ENCODE results near the gene ACBD6. TPM values are rescaled to one million over a fixed set of nuclear protein-coding genes. Genes with fewer than 3 reads are reported as not detected.

Gene ACBD6
- total RNA-seq, 1 experiment from 2014 or later, result 74.7 TPM

- no peaks in the 10 kb centered on the region for H3K27me3 Mint-ChIP-seq (ENCODE audit: insufficient read depth, unreplicated experiment)
- peak overlapping the region; percentile 70 for H3K27ac Mint-ChIP-seq (ENCODE audit: unreplicated experiment)
- H3K9me3 ChIP-seq, result no peaks in the 10 kb centered on the region
- H3K36me3 Mint-ChIP-seq (ENCODE audit: insufficient read depth, unreplicated experiment), result peaks cover 12% of the 10 kb centered on the region
- no peak overlapping the region for H3K4me3 ChIP-seq (ENCODE audit: low read depth, low read length)
- peaks cover 16% of the 10 kb centered on the region for H3K9me3 Mint-ChIP-seq (ENCODE audit: unreplicated experiment)
- intact Hi-C loops (cut with micrococcal nuclease; ENCODE audit: unreplicated experiment), result no loop called here
- H3K27me3 ChIP-seq (replicated peaks; ENCODE audit: control insufficient read depth, insufficient read depth, low read length), result no peaks in the 10 kb centered on the region
- no peak for TF ChIP-seq CTCF (IDR thresholded peaks at IDR 0.05; ENCODE audit: insufficient read depth in 1 of 2, low read depth in 1 of 2, low read length in 1 of 2, severe bottlenecking in 1 of 2, unreplicated experiment in 1 of 2)
- H3K36me3 ChIP-seq (ENCODE audit: control insufficient read depth, insufficient read depth, low read length), result no peaks in the 10 kb centered on the region
- no peak for DNase-seq
- ChIA-PET POLR2A (no interaction called here), CTCF (no interaction called here)
- H3K4me1 Mint-ChIP-seq (ENCODE audit: low read depth, unreplicated experiment), result peaks cover 71% of the 10 kb centered on the region
- BruUV-seq (replicated peaks), result no TSS peak
- H3K4me1 ChIP-seq, result peaks cover 62% of the 10 kb centered on the region
- no peak overlapping the region for H3K4me3 Mint-ChIP-seq (ENCODE audit: unreplicated experiment)
These were observed 23.3 kb upstream of the ACBD6 start for GRCh38 chr1:180525715-180526039.

GRCh38 chr1:180524915-180525714, 22.7 kb upstream of the ACBD6 start:
- POLR2A ChIA-PET, result no interaction called here
- Mint-ChIP-seq H3K27ac (ENCODE audit: unreplicated experiment) (peak overlapping the region; percentile 70), H3K4me1 (ENCODE audit: low read depth, unreplicated experiment) (peaks cover 69% of the 10 kb centered on the region), H3K27me3 (ENCODE audit: insufficient read depth, unreplicated experiment) (no peaks in the 10 kb centered on the region), H3K9me3 (ENCODE audit: unreplicated experiment) (peaks cover 16% of the 10 kb centered on the region), H3K36me3 (ENCODE audit: insufficient read depth, unreplicated experiment) (peaks cover 12% of the 10 kb centered on the region), H3K4me3 (ENCODE audit: unreplicated experiment) (no peak overlapping the region)
- intact Hi-C loops (cut with micrococcal nuclease; ENCODE audit: unreplicated experiment), result no loop called here
- no peak for TF ChIP-seq CTCF (IDR thresholded peaks at IDR 0.05; ENCODE audit: insufficient read depth in 1 of 2, low read depth in 1 of 2, low read length in 1 of 2, severe bottlenecking in 1 of 2, unreplicated experiment in 1 of 2)
- Histone ChIP-seq H3K9me3 (no peaks in the 10 kb centered on the region), H3K27me3 (replicated peaks; ENCODE audit: control insufficient read depth, insufficient read depth, low read length) (no peaks in the 10 kb centered on the region), H3K36me3 (ENCODE audit: control insufficient read depth, insufficient read depth, low read length) (no peaks in the 10 kb centered on the region), H3K4me1 (peaks cover 66% of the 10 kb centered on the region), H3K4me3 (ENCODE audit: low read depth, low read length) (no peak overlapping the region)
- no TSS peak for BruUV-seq (replicated peaks)
- CTCF ChIA-PET, result no interaction called here
- DNase-seq, result no peak

- H3K4me1 ChIP-seq, result peaks cover 66% of the 10 kb centered on the region
- H3K27me3 Mint-ChIP-seq (ENCODE audit: insufficient read depth, unreplicated experiment), result no peaks in the 10 kb centered on the region
- no peak overlapping the region for H3K4me3 ChIP-seq (ENCODE audit: low read depth, low read length)
- H3K9me3 ChIP-seq, result no peaks in the 10 kb centered on the region
- H3K4me1 Mint-ChIP-seq (ENCODE audit: low read depth, unreplicated experiment), result peaks cover 74% of the 10 kb centered on the region
- H3K36me3 ChIP-seq (ENCODE audit: control insufficient read depth, insufficient read depth, low read length), result no peaks in the 10 kb centered on the region
- intact Hi-C loops (cut with micrococcal nuclease; ENCODE audit: unreplicated experiment), result no loop called here
- POLR2A ChIA-PET, result no interaction called here
- BruUV-seq (replicated peaks), result no TSS peak
- no peak for DNase-seq
- no peaks in the 10 kb centered on the region for H3K27me3 ChIP-seq (replicated peaks; ENCODE audit: control insufficient read depth, insufficient read depth, low read length)
- peak overlapping the region; percentile 70 for H3K27ac Mint-ChIP-seq (ENCODE audit: unreplicated experiment)
- H3K9me3 Mint-ChIP-seq (ENCODE audit: unreplicated experiment), result peaks cover 16% of the 10 kb centered on the region
- no peak for TF ChIP-seq CTCF (IDR thresholded peaks at IDR 0.05; ENCODE audit: insufficient read depth in 1 of 2, low read depth in 1 of 2, low read length in 1 of 2, severe bottlenecking in 1 of 2, unreplicated experiment in 1 of 2)
- no peak overlapping the region for H3K4me3 Mint-ChIP-seq (ENCODE audit: unreplicated experiment)
- peaks cover 12% of the 10 kb centered on the region for H3K36me3 Mint-ChIP-seq (ENCODE audit: insufficient read depth, unreplicated experiment)
- CTCF ChIA-PET, result no interaction called here
These were observed 22.0 kb upstream of the ACBD6 start for GRCh38 chr1:180524160-180524914.

Data from Caco-2 (cell line).